Gastroesophageal sphincter (tissue), 4 donors: ENCODE data around the gene SUSD3. TPM values are rescaled to one million over a fixed set of nuclear protein-coding genes. Genes with fewer than 3 reads are reported as not detected.

ENCODE experiments used
- ATAC-seq: fragments of 150-250 bp; one replicate; pipeline ENCODE4 v1.9.1; 2016; ENCODE audit warnings: mild to moderate bottlenecking, moderate library complexity
- H3K27ac ChIP-seq, 4 donors: fragments of 200-600 bp; sonication (generic) in 3 of 4; 1 replicate in 3 of 4; 2 replicates in 1 of 4; pipeline ENCODE4 v1.5.1; 2016 to 2019
- H3K27me3 ChIP-seq: fragments of 200-600 bp; sonication (generic); one replicate; pipeline ENCODE4 v1.5.1; 2019
- H3K36me3 ChIP-seq, 2 donors: fragments of 200-600 bp; sonication (generic); one replicate each; pipeline ENCODE4 v1.5.1; 2019; ENCODE audit warnings: control low read depth in 1 of 2
- H3K4me1 ChIP-seq, 3 donors: fragments of 200-600 bp; sonication (generic); 1 replicate in 2 of 3; 2 replicates in 1 of 3; pipeline ENCODE4 v1.5.1; 2016 to 2019; ENCODE audit warnings: control low read depth in 2 of 3
- H3K4me3 ChIP-seq, 2 donors: fragments of 200-600 bp; sonication (generic); one replicate each; pipeline ENCODE4 v1.5.1; 2019; ENCODE audit warnings: mild to moderate bottlenecking in 1 of 2, moderate library complexity in 1 of 2
- H3K9me3 ChIP-seq, 3 donors: fragments of 200-600 bp; sonication (generic); one replicate each; pipeline ENCODE4 v1.5.1; 2017 to 2019; ENCODE audit warnings: control low read depth in 2 of 3
- EP300 ChIP-seq: sonication (generic); formaldehyde crosslinking; IDR thresholded peaks from one replicate; pipeline ENCODE4 v1.6.1; 2017; ENCODE audit warnings: antibody characterized with exemption, mild to moderate bottlenecking
- POLR2A ChIP-seq, 2 donors: fragments of 450-650 bp; IDR thresholded peaks; one replicate each; pipeline ENCODE4 v1.6.1; 2017; ENCODE audit warnings: antibody characterized with exemption in 2 of 2, mild to moderate bottlenecking in 2 of 2, moderate library complexity in 1 of 2
- POLR2AphosphoS5 ChIP-seq: sonication (generic); formaldehyde crosslinking; IDR thresholded peaks from one replicate; pipeline ENCODE4 v1.6.1; 2017; ENCODE audit warnings: antibody characterized with exemption
- WGBS, 2 donors: methylation state at CpG; one replicate each; pipeline ENCODE4 v1.1.5; 2018; ENCODE audit warnings: low coverage in 1 of 2; 5-methylcytosine and 5-hydroxymethylcytosine counted together
- total RNA-seq, 4 donors: library from RNA; depleted of rRNA; stranded (reverse); fragments of >200 nt; gene quantifications; one replicate each; pipeline ENCODE4 v1.1.0, GENCODE V29; 2016
- TF ChIP-seq, protein P1 (sequence below), 4 experiments: fragments of 200-600 bp in 2 of 4; fragments of 450-650 bp in 2 of 4; sonication (generic) in 1 of 4; IDR thresholded peaks; one replicate each; pipeline ENCODE4 v1.5.1; 2017 to 2019; ENCODE audit warnings: antibody characterized with exemption in 4 of 4, mild to moderate bottlenecking in 2 of 4, moderate library complexity in 2 of 4

The SUSD3 gene
- total RNA-seq, result 1 to 10 TPM in 3 of 4 donors, not detected in 1; 1.5 to 4.7 (median 2.1) TPM

DNA sequence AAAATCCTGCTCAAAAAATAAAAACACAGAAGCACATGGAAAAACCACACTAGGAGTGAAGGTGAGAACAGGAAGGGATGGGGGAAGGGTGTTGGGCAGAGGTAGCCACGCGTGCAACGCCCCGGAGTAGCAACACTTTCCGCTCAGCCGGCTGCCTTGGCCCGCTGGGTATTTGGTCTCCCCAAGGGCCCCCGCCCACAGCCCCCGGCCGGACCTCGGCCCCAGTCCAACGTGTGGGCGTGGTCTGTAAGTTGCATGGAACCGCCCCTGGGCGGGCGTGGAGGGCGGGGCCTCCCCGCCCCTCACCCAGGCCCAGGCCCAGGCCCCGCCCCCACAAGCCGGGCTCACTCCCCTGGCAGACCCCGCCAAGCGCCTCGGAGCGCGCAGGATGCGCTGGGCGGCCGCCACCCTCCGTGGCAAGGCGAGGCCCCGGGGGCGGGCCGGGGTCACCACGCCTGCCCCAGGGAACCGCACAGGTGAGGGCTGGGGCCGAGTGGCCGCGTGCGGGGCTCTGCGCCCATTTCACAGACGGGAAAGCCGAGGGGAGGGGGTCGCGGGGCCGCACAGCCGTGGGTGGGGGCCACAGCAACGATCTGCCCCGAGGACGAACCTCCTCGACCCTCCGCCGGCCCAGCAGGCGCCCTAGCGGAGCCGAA, at the start of gene SUSD3:
SUSD3 (plus strand) TSS at position 347 of the 656 bp plus-strand sequence; CDS start at position 389, 42 bp downstream.
- 0 to 10% methylated on average over 2 to 6 of the region's 55 CpGs for WGBS, 2 donors
- H3K27ac ChIP-seq, result peak within 1 kb of the TSS in 3 of 4 donors; percentile 44 to 68 (median 57)
- H3K4me3 ChIP-seq, result peak within 1 kb of the TSS; percentile 29 to 61
- no peaks in the 10 kb centered on the region for H3K9me3 ChIP-seq
- peaks cover 18% of the 10 kb centered on the region for H3K27me3 ChIP-seq
- H3K4me1 ChIP-seq, result peaks cover 0 to 27% (median 12%) of the 10 kb centered on the region in 3 donors
- H3K36me3 ChIP-seq, result no peaks in the 10 kb centered on the region
- peak; percentile 57 for ATAC-seq
- TF ChIP-seq, protein P1, sequence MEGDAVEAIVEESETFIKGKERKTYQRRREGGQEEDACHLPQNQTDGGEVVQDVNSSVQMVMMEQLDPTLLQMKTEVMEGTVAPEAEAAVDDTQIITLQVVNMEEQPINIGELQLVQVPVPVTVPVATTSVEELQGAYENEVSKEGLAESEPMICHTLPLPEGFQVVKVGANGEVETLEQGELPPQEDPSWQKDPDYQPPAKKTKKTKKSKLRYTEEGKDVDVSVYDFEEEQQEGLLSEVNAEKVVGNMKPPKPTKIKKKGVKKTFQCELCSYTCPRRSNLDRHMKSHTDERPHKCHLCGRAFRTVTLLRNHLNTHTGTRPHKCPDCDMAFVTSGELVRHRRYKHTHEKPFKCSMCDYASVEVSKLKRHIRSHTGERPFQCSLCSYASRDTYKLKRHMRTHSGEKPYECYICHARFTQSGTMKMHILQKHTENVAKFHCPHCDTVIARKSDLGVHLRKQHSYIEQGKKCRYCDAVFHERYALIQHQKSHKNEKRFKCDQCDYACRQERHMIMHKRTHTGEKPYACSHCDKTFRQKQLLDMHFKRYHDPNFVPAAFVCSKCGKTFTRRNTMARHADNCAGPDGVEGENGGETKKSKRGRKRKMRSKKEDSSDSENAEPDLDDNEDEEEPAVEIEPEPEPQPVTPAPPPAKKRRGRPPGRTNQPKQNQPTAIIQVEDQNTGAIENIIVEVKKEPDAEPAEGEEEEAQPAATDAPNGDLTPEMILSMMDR (IDR thresholded peaks at IDR 0.05), result no peak
- TF ChIP-seq POLR2AphosphoS5 (no peak), EP300 (no peak), POLR2A (IDR thresholded peaks at IDR 0.05) (no peak)

GRCh38 chr9:93009337-93010015, 49.0 kb upstream of the SUSD3 start:
- Histone ChIP-seq H3K4me1 (no peaks in the 10 kb centered on the region), H3K36me3 (no peaks in the 10 kb centered on the region), H3K27me3 (peaks cover 15% of the 10 kb centered on the region), H3K27ac (no peak overlapping the region), H3K9me3 (no peaks in the 10 kb centered on the region), H3K4me3 (no peak overlapping the region)
- no peak for ATAC-seq
- WGBS, 2 donors, result 78 to 83% methylated on average over 15 to 18 of the region's 21 CpGs
- TF ChIP-seq EP300 (no peak), POLR2AphosphoS5 (no peak), POLR2A (IDR thresholded peaks at IDR 0.05) (no peak)
- TF ChIP-seq, protein P1 (IDR thresholded peaks at IDR 0.05), result no peak

- no peak for ATAC-seq
- no peaks in the 10 kb centered on the region for H3K36me3 ChIP-seq
- H3K27me3 ChIP-seq, result peaks cover 15% of the 10 kb centered on the region
- H3K4me3 ChIP-seq, result no peak overlapping the region
- WGBS, 2 donors, result 100% methylated on average over 1 of the region's 13 CpGs; no CpG with 5 or more reads in 1 of the 2 donors
- H3K4me1 ChIP-seq, result no peaks in the 10 kb centered on the region
- no peak overlapping the region for H3K27ac ChIP-seq
- no peaks in the 10 kb centered on the region for H3K9me3 ChIP-seq
- TF ChIP-seq, protein P1 (IDR thresholded peaks at IDR 0.05), result no peak
- TF ChIP-seq POLR2AphosphoS5 (no peak), EP300 (no peak), POLR2A (IDR thresholded peaks at IDR 0.05) (no peak)
These were observed 48.4 kb upstream of the SUSD3 start for GRCh38 chr9:93010056-93010455.

DNA sequence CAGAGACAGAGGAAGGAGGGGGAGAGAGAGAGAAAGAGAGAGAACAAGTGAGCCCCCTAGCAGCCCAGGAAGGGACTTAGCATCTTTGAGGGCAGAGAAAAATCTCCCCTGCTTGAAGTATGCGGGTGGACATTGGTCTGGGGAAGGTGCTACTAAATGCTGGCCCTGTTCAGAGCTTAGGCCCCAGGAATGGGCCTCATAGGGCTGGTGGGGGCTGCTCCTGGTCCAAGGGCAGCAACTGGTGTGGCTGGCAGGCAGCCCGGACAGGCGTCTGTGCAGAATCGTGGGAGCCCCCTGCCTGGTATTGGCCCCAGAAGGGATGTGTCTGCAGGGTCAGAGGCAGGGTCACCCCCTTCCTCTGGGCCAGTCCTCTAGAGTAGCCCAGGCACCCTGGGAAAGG, 47.8 kb upstream of the SUSD3 start:
- WGBS, 2 donors, result 41 to 90% methylated on average over 1 to 3 of the region's 4 CpGs
- no peaks in the 10 kb centered on the region for H3K9me3 ChIP-seq
- H3K4me1 ChIP-seq, result no peaks in the 10 kb centered on the region
- TF ChIP-seq EP300, result no peak
- no peak for TF ChIP-seq POLR2AphosphoS5
- no peak for TF ChIP-seq POLR2A (IDR thresholded peaks at IDR 0.05)
- TF ChIP-seq, protein P1 (IDR thresholded peaks at IDR 0.05), result no peak
- peaks cover 17% of the 10 kb centered on the region for H3K27me3 ChIP-seq
- ATAC-seq, result no peak
- H3K36me3 ChIP-seq, result no peaks in the 10 kb centered on the region
- H3K4me3 ChIP-seq, result no peak overlapping the region
- H3K27ac ChIP-seq, result no peak overlapping the region

- no peaks in the 10 kb centered on the region for H3K9me3 ChIP-seq
- no peaks in the 10 kb centered on the region for H3K36me3 ChIP-seq
- TF ChIP-seq, protein P1 (IDR thresholded peaks at IDR 0.05), result no peak
- TF ChIP-seq POLR2A (IDR thresholded peaks at IDR 0.05), result no peak
- TF ChIP-seq EP300, result no peak
- TF ChIP-seq POLR2AphosphoS5, result no peak
- H3K4me1 ChIP-seq, result no peaks in the 10 kb centered on the region
- ATAC-seq, result no peak
- H3K27me3 ChIP-seq, result peaks cover 21% of the 10 kb centered on the region
- no peak overlapping the region for H3K27ac ChIP-seq
- WGBS, 2 donors, result 100% methylated on average over 3 of the region's 8 CpGs; no CpG with 5 or more reads in 1 of the 2 donors
- no peak overlapping the region for H3K4me3 ChIP-seq
These were observed 47.4 kb upstream of the SUSD3 start for GRCh38 chr9:93011114-93011513.
